NCI-H82 treated with DMSO at 0.1 percent for 48 hours (cell line): Measurements from ENCODE around the gene HIVEP1.

Experiments
- DNase-seq: peaks from one replicate; lab custom pipeline; 2025; ENCODE audit not compliant: unreplicated experiment; lab: John Stamatoyannopoulos, UW

Gene HIVEP1

DNA sequence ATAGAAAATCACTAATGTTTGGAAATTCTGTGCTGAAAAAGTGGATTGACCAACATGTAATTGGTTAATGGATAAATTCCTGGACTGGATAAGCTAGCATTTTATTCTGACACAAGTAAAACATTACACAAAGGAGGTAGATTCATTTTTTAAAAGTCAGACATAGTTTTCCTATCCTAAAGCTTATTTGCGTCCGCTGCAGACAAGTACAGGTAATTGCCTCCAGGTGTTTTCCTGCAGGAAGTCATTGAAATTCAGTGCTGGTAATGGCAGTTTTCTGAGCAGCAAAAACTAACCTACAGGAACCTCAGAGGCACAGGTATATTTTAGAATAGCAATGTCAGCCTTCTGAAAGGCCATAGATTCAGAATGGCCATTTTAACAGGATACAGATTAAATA is 20.0 kb upstream of the HIVEP1 start:
- no peak for DNase-seq

GRCh38 chr6:11994875-11995461 is 17.1 kb upstream of the HIVEP1 start:
- DNase-seq: no peak

DNA sequence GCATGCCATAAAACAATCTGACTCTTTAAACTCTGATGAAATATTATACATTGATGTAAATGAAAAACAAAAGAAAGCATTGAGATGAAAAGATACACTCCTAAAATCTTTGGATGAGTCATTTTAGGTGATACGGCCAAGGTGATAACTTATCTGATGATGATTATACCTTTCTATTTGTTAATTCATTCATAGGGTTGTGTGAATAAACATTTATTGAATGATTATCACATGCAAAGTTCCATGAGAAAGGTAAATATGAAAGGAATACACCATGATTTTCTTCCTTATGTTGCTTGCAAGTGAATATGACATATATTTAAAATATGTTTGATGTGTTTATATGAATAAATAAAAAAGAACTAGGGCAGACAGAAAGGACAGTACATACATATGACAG is 15.4 kb upstream of the HIVEP1 start:
- no peak for DNase-seq

DNA sequence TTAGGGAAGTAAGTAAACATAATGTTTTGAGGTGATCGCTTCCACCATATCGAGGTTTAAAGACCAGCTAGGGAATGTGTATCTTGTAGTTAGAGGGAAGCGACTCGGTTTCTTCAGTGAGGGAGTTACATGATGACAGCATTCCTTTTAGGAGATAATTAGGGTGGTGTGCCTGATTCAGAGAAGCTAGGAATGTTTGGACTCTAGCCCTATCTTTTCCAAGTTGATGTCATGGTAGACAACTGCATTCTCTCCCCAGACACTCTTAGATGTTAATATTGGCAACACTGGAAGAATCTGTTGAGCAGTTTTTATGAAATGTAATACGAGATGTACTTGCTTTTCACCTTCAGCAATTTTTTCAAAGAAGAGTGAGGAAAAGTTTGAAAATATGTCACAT is 12.9 kb upstream of the HIVEP1 start:
- DNase-seq: no peak

GRCh38 chr6:12000174-12000573 is 11.9 kb upstream of the HIVEP1 start:
- DNase-seq: no peak

GRCh38 chr6:12001004-12001705 is 11.0 kb upstream of the HIVEP1 start:
- no peak for DNase-seq

DNA sequence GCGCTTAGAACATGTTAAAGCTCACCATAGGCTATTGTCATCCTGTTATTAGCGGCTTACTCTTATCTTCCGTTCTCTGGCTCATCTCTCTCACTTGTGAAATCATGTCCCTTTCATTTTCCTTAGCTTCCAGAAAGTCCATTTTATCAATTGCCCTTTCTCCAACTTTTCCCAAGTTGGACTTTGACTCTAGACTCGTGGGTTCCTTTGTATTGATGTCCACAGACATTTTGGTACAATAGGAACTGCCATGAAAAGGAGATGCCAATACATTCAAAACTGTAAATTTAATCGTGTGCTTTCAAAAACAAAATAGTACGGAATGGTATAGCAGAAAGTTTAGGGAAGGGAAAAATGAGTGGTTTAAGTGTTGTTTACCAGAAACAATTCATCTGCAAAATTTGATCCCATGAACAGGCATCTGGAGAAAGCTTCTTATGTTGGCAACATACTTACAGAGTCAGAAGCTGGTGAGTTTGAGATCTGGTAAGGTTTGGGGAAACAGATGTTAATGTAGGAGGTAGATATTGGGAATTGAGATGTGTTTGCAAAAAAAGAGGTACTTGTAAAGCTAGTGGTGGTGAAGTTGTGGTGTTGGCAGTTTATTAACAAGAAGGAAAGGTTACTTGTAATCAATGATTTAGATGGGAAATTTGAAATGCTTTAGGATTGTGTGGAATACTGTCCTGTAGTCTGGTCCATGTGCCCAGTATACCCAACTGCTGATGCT is 10.2 kb upstream of the HIVEP1 start:
- no peak for DNase-seq

- DNase-seq: peak; percentile 22
These were observed 4.6 kb upstream of the HIVEP1 start for GRCh38 chr6:12007473-12007872.

- no peak for DNase-seq
These were observed 4.2 kb upstream of the HIVEP1 start for GRCh38 chr6:12007887-12008286.

GRCh38 chr6:12008366-12009179 is 3.5 kb upstream of the HIVEP1 start:
- peak; percentile 81 for DNase-seq

- DNase-seq: no peak
These were observed 2.9 kb upstream of the HIVEP1 start for GRCh38 chr6:12009180-12009685.

GRCh38 chr6:12009876-12010634 is 2.1 kb upstream of the HIVEP1 start:
- no peak for DNase-seq

GRCh38 chr6:12010635-12011275 is 1.4 kb upstream of the HIVEP1 start:
- peak; percentile 78 for DNase-seq

- peak; percentile 88 for DNase-seq
These were observed 655 bp upstream of the HIVEP1 start for GRCh38 chr6:12011276-12012037.

- DNase-seq: peak; percentile 44
These were observed 620 bp downstream of the HIVEP1 start for GRCh38 chr6:12012558-12013306.

DNA sequence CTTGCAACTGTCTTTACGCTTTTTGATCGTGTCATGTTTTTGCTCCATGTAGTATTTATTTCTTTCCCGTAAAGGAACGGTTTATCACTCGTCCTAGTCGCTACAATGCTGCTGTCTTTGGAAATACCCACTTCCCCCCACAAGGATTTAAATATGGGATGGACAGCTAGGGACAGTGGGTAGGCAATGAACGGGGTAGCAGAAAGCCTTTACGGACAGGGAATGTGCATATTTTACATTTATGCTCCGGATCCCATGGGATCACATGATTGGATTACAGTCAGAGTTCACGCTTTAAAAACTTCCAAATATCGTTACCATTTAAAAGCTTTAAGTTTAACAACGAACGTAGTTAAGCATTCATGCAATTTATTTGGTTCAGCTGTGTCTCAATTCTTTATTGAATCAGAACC is 1.2 kb downstream of the HIVEP1 start:
- no peak for DNase-seq

- no peak for DNase-seq
These were observed 2.1 kb downstream of the HIVEP1 start for GRCh38 chr6:12014027-12014872.

DNA sequence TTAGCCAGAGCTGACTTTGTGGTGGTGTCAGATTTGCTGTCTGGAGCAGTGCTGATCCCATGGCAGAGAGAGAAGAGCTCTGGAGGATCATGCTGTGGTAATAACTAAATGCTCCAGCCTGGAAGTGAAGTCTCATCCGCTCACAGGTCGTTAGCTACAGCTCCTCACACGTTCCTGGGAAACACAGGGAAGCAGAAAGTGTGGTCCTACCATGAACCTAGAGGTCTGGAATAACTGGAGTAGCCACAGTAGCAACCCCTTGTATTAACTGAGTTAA is 2.7 kb downstream of the HIVEP1 start:
- no peak for DNase-seq
